GM21619 (cell line): ENCODE results near the gene CCNQ.

Experiments used
- ATAC-seq: cut with Tn5 transposase; IDR thresholded peaks from one replicate; pipeline ENCODE4 v1.9.1; 2021; ENCODE audit not compliant: unreplicated experiment

CCNQ gene

DNA sequence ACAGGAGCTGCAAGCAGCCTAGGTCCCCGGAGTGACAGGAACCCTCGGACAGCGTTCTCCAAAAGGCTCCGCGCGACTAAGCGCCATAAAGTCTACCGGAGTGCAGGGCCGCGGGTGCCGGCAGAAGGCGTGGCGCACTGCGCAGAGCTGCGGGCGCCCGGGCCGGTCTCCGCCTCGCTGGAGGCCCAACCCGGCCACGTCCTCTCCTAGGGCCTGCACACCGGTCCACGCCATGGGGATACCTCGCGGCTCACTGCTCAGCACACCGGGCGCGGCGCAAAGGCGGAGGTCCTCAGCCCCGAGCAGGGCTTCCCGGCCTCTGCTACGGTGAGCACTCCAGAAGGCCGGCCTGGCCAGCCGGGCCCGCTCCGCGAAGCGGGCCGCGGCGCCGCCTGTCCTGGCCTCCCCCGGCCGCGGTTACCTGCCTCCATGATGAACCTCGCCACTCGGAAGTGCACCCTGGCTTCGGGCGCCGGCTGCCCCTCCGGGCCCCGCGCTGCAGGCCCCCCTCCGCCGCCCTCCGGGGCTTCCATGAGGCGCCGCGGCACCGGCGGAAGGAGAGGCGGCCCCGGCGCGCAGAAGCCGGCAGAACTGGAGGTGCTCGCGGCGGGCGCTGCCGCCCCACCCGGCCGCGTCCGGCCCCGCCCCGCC lies at the start of gene CCNQ:
Gene CCNQ, minus strand, starts transcription at position 599 of the 651 bp plus-strand sequence. Its CDS starts 66 bp downstream, at position 533.
- ATAC-seq = peak; percentile 56

DNA sequence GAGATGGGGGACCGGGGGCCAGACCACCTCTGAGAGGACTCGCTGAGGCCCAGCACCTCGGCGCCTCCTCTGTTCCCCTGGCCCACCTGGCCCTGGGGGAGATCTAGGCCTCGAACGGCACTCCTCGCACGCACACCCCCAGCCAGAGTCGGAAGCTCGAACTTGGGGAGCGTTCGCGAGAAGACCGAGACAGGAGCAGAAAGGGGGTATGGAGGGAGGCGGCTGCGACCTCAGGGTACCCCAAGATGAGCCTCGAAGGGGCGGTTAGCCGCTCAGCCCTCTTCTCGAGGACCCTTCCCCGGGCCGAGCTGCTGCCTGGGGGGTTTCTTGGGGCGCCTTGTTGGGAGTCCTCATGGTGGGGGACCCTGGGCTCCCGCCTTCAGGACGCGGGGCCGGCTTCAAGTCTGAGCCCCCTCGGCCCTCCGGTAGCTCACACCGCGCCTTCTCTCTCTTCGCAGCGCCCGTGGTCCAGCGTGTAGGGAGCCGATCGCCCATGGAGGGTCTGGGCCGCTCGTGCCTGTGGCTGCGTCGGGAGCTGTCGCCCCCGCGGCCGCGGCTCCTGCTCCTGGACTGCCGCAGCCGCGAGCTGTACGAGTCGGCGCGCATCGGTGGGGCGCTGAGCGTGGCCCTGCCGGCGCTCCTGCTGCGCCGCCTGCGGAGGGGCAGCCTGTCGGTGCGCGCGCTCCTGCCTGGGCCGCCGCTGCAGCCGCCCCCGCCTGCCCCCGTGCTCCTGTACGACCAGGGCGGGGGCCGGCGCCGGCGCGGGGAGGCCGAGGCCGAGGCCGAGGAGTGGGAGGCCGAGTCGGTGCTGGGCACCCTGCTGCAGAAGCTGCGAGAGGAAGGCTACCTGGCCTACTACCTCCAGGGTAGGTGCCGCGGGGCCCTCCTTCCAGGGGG lies 48.8 kb upstream of the CCNQ start:
- no peak for ATAC-seq

DNA sequence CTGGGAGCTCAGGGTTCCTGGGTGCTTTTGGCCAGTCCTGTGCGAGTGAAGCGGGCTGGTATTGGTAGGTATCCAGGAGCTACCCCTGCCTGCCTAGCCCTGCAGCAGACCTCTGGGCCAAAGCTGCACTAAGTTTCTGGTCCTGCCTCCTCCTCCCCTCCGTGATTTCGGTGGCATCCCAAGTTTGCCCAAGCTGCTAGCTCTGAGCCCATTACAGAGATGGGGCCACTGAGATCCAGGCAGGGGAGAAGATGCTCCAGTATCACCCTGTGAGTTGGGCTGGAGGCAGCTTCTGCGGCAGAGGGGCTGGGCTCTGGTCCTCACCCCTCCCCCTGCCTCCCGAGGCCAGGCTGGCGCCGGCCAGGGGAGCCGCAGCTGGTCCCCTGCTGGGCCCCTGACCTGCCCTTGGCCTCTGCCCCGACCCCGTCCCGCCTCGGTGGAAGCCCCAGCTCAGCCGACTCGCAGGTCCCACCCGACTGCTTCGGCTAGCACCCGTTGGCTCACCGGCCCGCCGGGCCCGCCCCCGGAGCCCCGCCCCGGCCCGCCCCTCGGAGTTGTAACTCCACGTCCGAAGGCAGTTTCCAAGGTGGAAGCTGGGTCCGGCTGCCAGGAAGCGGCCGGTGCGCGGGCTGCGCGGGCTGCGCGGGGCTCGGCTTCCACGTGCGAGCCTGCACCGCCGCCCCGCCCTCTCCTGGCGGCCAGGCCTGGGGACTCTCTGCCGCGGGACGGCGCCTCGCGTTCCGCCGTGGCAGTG lies 47.9 kb upstream of the CCNQ start, which contains the start of gene DUSP9:
Gene DUSP9, plus strand, starts transcription at position 584 of the 754 bp plus-strand sequence. CDS start 751 bp downstream, outside the sequence.
- ATAC-seq = no peak

DNA sequence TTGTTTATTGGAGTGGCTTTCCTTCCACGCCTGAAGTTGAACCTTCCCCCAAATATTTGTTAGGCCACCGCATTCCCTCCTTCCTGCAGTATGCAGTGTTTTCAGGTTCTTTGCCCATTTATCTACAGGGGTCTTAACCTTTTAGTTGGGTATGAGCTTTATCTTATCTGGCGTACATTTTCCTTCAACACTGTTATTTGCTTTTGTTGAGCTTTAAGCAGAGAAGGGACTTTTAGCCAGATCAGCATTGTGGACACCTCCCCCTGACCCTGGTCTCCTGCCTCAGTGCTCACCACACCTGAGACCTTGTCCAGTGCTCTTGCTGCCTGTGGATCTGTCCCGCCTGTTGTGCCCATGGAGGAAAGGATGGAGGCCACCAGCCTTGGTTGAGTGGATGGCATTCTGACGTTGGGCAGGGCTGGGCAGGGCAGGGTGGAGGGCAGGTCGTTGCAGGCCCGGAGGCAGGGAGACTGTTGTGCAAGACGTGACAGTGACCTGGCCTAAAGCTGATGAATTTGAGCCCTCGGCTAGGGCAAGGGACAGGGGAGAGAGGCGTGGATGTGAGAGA lies 47.1 kb upstream of the CCNQ start:
- ATAC-seq = no peak

DNA sequence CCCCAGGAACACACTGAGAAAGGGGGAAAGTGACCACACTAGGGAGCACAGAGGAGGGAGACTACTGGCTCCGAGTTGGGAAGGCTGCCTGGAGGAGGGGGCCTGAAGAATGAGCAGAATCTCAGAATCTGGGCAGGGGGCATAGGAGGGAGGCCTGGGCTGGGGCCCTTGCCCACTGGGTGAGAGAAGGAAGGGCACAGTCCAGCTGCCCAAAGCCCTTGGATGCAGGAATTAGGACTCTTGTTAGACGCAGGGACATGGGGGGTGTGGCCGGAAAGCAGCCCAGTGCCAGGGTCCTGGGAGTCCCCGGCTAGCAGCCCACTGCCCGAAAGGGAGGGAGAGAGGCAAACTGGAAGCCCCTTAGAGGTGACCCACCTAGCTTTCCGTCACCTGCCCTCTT lies 46.2 kb upstream of the CCNQ start:
- ATAC-seq = no peak

DNA sequence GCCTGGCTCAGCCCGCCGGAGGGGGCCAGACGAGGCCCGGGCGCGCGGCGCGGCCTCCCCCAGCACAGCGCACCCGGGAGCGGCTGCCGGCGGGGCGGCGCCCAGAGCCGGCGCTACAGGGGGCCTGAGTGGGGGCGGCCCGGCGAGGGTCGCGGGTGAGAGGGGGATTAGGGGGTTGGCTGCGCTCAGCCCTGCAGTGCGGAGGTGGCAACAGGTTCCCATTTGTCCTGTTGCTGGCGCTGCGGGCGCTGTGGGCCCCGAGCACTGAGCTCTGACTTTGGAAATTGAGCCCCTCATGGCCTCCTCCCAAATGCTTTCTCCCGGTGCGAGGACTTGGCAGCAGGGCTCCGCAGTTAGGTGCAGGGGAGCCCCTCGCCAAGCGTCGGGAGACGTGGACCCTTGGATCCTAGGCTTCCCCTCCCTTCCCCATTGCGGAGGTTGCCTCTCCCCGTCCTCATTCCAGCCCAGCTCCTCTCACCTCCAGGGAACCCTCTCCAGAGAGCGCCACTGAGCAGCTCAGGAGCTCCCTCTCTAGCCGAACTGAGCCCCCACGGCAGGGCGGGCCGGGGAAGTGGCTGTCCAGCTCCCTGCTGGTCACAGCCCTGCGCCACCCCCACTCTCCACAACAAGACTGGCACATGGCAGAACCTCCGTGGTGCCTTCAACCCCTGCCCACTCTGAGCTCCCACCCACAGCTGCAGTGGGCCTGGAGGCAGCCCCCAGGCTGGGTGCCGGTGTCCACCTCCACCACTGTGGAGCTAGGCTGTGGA lies 45.6 kb upstream of the CCNQ start:
- no peak for ATAC-seq

DNA sequence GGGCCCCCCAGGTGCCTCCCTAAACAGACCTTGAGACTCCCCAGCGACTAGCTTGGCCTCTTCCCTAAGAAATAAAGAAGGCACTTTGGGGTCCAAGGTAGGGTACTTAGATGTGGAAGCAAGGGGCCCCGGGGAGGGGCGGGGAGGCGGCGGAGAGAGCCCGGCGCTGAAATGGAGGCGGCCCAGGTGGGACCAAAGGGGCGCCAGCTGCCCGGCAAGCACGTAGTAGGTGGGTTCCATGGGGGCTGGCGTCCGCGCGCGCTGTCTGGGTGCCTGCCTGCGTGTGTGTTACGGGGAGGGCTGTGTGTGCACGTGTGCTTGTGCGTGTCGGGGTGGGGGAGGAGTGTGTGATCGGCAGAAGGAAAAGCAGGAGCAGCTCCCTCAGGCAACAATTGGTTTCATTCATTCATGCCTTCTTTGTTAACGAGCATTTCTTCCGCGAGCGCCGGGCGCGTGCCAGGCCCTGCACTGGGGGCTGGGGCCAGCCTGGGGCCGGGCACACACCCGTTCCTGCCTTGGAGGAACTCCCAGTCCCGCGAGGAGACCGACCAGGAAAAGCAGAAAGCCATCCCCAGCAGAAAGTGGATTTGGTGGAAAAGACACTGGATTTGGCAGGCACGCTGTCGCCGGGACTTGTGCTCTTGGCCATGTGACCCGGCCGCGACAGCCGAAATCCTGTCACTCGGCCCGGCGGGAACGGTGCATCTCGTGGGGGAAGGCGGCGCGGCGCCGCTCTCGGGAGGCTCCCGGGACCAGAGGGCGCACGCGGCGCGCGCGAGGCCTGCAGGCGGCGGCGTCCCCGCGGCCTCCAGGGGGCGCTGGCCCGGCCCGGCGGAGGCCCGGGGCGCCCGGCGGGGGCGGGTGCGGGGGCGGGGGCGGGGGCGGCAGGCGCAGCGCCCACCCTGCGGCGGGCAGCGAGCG lies 44.8 kb upstream of the CCNQ start:
- ATAC-seq = no peak

DNA sequence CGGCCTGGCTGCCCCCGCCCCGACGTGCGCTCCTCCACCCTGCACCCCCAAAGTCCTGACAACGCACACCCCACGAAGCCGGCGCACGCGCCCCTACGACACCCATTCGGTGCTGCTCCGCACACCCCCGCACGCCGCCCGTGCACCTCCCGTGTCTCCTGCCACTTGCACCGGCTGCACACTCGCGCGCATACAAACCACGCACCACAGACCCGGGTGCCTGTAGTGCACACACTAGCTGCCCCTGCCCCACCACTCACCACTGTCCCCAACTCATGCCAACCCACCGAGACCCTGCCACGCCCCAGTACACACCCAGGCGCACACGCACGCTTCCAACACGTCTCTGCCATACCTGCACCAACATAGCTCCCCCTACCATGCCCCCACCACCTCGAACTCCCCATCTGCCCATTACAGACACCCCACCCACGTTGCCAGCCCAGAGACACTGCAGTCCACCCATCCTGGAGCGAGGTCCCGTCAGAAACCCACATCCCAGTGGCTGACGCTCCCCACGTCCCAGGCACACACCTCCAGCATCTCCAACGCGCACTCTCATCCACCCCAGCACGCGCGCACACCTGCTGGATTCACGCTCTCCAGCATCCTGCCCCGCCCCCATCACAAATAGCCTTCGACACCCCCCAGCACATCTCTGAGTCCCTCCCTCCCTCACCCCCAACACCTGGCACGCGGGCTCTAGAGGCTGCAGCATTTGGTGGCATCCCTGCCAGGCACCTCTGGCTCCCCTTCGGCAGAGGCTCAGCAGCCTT lies 43.9 kb upstream of the CCNQ start:
- ATAC-seq = no peak

DNA sequence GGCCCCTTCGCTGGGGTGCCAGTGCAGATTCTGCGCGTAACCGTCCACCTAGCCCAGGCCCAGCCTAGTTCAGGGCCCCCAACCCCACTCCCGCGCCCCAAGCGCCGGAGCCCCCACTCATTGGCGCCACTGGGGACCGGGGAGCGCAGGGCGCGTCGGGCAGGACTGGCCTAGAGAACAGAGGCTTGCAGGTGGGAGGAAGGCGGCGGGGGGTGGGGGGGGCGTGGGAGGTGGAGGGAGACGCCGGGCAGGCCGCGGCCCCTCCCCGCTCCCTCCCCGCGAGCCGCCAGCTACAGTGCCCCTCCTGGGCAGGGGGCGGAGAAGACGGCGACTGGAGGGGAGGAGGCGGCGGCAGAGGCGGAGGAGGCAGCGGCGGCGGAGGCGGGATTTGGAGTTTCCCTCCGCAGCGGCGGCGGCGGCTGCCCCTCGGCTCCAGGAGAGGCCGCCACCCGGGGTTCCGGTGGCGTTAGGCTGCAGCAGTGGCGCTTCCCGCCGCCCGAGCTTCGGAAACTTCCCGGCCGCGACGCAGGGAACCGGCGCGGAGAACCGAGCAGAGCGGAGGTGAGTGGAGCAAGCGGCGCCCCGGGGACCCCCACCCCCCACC lies 43.2 kb upstream of the CCNQ start:
- ATAC-seq = no peak

DNA sequence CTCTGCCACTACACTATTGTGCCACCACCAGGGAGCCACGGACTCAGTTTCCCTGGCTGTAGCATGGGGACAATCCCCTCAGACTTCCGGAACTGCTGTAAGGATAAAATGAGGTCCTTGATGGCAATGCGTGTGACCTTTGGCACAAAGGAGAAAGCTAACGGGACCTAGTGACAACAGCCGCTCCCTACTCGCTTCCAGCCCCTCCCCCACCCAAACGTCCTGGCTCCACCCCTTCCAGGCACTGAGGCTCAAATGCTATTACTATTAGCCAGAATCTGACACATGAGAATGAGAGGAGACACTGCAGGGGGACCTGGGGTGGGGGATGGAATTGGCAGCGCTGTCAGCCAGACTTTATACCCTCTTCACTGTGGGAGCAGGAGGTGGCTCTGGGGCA lies 42.7 kb upstream of the CCNQ start:
- ATAC-seq = no peak

DNA sequence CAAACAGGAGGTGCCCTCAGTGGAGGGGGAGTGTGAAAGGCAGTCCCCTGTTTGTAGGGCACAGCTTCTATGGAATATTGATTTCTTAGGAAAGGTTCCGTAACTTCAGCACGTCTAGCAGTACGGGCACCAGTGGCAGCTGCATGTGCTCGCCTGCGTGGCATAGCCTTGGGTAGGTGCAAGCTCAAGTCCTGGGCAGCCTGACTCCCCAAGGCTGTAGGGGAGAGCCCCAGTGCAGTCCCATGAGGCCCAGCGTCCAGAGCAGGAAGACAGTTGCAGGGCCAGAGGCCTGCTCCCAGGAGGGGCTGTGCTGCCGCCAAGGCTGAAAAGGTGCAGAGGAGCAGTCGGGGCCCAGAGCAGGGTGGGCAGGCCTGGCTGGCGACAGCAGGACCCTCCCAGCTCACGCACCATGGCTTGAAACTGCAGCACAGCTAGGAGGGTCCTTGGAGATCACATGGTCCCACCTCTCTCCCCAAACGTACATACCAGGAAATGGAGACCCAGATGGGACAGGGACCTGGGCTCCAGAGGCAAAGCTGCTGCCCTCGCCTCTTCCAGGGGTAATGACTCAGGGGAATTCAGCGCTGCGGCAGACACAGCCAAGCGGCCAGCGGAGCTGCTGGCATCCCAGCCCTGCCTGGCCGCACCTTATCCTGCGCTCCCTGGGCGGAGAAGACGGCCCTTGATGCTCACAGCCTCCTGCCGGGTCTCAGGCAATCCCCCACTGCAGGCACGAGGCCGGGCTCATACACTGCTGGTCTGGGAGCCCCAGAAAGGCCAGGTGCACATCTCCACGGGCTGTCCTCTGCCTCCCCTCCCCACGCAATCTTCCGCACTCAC lies 42.0 kb upstream of the CCNQ start:
- ATAC-seq = no peak

DNA sequence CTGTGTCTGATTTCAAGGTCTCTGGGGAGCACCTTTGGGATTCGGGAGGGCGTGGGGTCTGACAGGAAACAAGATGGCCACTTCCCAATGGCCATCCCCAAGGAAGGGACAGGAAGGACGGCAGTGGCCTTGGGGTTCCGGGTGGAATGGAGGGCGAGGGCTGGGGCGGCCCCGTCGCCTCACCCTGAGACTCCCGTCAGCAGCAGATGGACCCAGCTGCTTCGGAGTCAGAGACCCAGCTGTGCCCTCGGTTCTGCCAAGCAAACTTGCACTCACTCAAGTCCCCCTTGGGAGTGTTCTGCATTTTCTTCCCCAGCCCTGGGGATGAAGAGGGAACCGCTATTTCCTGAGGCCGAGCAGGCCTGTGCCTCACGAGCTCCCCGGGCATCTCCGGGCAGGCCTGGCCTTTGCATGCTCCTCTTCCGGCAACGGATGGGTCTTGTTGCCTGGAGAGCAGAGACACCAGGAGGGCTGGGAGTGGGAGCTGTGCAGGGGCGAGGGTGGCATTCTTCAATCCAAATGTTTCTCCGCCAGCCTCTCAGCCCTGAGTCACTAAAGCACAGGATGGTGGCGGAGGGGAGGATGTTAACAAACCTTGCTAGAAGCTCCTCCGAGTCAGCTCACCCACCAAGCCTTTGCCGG lies 41.2 kb upstream of the CCNQ start:
- no peak for ATAC-seq

DNA sequence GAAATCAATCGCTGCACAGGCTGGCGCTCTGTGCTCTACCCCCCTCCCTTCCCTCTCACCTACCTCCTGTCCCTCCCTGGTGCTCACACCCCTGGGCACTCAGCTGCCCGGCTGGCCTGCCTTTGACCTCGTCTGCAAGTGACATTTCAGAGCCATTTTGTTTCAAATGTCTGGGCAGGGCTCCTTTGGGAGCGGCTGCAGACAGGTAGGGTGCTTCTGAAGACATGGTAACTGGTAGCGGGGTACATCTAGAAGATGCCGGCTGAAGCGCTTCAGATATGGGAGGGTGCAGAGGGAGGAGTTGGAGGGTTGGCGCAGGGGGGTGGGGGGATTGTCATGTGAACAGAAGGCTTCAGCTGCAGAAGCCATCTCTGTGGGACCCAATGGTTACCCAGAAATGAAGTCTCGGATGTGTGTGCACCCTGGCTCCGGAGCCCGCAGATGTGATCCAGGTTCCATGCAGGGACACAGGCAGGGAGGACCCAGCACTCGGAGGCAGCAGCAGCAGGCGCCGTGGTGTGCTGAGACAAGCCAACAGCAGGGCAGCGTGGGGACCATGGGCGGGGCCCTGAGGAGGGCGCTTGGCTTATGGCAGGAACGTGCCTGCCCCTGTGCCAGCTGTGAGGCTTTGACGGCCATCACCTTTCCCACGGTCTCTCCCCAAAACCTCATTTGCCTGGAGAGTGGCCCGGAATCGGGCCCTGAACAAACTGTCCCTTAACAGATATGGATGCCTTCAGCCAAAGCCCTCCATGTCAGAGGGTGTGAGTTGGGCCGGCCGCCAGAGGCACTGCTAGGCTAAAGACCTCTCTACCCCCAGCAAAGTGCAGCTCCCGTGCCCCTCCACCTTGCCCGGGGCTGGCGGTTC lies 40.5 kb upstream of the CCNQ start:
- ATAC-seq = no peak

DNA sequence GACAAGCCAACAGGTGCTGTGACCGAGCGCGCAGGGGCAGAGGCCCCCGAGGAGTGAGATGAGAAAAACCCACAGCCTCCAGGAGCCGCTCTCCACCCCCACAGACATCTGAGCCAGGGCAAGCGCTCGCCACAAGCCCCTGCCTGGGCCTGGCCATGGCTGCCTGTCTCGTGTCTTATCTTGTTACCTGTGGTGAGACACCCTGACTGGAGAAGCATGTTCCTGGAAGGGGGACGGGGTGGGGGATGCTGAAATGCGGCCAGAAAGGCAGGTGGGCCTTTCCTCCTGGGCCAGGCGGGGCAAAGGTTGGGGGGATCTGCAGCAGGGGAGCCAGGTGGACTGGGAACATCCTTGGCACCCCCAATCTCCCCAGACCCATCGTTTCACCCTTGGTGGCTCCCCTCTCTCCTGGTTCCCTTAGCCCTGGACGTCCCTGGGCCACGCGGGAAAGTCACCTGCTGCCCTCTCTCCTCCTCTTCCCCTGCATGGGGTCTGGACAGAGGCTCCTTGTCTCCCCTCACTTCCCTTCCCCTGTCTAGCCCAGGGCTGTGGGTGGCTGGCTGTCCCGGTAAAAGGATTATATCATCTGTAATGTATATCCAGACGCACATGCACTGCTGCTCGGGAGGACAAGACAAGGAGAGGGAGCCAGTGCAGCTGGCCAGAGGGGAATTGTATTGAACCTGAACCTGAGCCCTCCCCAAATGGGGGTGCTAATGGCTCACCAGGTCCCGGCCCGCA lies 39.7 kb upstream of the CCNQ start:
- no peak for ATAC-seq

DNA sequence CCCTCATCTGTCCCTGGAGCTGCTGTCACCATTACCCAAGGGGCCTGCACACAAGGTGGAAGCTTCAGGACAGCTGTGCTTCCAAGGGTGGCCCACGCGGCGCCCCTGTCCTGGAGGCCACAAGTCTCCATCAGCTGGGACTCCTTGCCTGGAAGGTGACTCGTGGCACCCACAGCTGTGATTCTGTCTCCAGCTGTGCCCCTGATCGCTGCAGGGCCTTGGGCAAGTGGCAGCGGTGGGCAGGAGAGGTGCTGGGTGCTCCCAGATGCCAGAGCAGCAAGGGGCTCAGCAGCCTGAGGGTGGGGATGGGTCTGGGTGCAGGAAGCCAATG lies 39.1 kb upstream of the CCNQ start:
- ATAC-seq = no peak
